SH-SY5Y (cell line): ENCODE measurements around the gene TMEM248.

Experiments
- GATA2 ChIP-seq: IDR thresholded peaks from 2 replicates; pipeline ENCODE4 v1.6.1; 2011; ENCODE audit warnings: mild to moderate bottlenecking, low read depth, low read length
- GATA3 ChIP-seq: IDR thresholded peaks from 2 replicates; pipeline ENCODE4 v1.6.1; 2011; ENCODE audit warnings: low read depth, mild to moderate bottlenecking, low read length, moderate library complexity

DNA sequence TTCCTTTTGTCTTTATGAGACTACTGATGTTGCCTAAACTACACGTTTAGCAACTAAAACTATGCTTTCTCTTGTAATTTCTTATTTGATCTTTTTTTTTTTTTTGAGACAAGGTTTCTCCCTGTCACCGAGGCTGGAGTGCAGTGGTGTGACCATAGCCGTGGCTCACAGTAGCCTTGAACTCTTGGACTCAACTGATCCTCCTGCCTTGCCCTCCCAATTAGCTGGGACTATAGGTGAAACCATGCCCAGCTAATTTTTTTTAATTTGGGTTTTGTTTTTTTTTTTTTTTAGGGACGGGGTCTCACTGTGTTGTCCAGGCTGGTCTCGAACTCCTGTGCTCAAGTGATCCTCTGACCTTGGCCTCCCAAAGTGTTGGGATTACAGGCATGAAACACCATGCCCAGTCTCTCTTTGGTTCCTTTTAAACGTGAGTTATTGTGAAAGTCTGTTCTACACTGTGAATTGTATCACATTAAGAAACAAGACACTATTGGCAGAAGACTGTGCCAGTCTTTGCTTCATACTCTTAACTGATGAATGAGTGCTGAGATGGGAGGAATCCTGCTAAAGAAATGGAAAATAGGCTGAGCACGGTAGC lies 6.4 kb downstream of the TMEM248 start:
- TF ChIP-seq GATA2 = no peak
- no peak for TF ChIP-seq GATA3
